NCI-H1436 treated with DMSO at 0.1 percent for 48 hours (cell line): ENCODE data around the gene VANGL2.
A peak's percentile ranks its signal among the peaks of the same experiment; 100 is the strongest.
"Not testable (repeated sequence)": the region's sequence is repeated elsewhere in the genome, so short reads cannot be mapped to it uniquely, and the experiment has no call there.

ENCODE experiments used
- DNase-seq: peaks from one replicate; lab custom pipeline; 2025; lab: John Stamatoyannopoulos, UW

The VANGL2 gene

GRCh38 chr1:160370561-160371345 is 29.6 kb upstream of the VANGL2 start:
- DNase-seq = no peak

- no peak for DNase-seq
Observed at GRCh38 chr1:160371346-160371631, 29.1 kb upstream of the VANGL2 start.

- no peak for DNase-seq
Observed at GRCh38 chr1:160371756-160372155, 28.6 kb upstream of the VANGL2 start.

GRCh38 chr1:160373696-160374095 is 26.7 kb upstream of the VANGL2 start:
- no peak for DNase-seq

GRCh38 chr1:160374306-160375110 is 25.9 kb upstream of the VANGL2 start:
- no peak for DNase-seq

GRCh38 chr1:160375788-160376524 is 24.4 kb upstream of the VANGL2 start:
- no peak for DNase-seq

GRCh38 chr1:160376525-160377131 is 23.7 kb upstream of the VANGL2 start:
- peak; percentile 47 for DNase-seq

GRCh38 chr1:160377585-160378206 is 22.7 kb upstream of the VANGL2 start:
- DNase-seq = no peak

- not testable (repeated sequence) for DNase-seq
Observed at GRCh38 chr1:160384812-160385211, 15.6 kb upstream of the VANGL2 start.

- DNase-seq = not testable (repeated sequence)
Observed at GRCh38 chr1:160388406-160388805, 12.0 kb upstream of the VANGL2 start.

GRCh38 chr1:160394673-160395072 is 5.7 kb upstream of the VANGL2 start:
- no peak for DNase-seq

GRCh38 chr1:160397651-160398050 is 2.7 kb upstream of the VANGL2 start:
- DNase-seq = no peak

GRCh38 chr1:160398823-160399222 is 1.5 kb upstream of the VANGL2 start:
- DNase-seq = no peak

GRCh38 chr1:160399544-160400222 is 681 bp upstream of the VANGL2 start:
- DNase-seq = no peak

- no peak for DNase-seq
Observed at GRCh38 chr1:160400646-160401486, 502 bp downstream of the VANGL2 start.

GRCh38 chr1:160401487-160401805 is 1.1 kb downstream of the VANGL2 start:
- no peak for DNase-seq

GRCh38 chr1:160402001-160402795 is 1.8 kb downstream of the VANGL2 start:
- no peak for DNase-seq

GRCh38 chr1:160403244-160403643 is 2.9 kb downstream of the VANGL2 start:
- DNase-seq = no peak

GRCh38 chr1:160404094-160404493 is 3.7 kb downstream of the VANGL2 start:
- DNase-seq = no peak
